Measurements from ENCODE around the gene ULK3.

The ULK3 gene

DNA sequence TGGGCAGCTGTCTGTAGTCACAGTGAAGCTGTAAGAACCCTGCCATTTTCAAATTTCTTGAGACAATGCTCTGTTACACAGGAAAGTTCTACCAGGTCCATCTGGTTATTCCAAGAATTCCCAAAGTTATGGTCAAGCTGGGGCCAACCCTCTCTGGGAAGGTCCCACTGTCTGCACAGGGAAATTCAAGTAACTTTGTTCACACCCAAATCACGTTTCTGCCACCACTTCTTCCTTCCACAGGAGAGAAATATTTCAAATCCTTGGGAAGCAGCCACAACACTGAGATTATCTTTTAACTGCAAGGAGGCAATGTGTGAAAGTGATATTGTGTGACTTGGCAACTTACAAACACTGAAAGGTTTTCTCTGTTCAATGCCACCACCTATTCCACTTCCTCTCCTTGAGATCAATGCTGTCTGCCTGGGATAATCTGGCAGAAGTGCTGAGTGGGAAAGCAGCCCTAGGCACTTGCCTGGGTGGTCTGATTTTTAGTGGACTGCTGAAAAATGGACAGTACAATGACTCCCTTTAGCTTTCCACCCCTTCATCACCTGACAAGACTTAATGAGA lies 24.6 kb upstream of the ULK3 start:
- no peak for DNase-seq

DNA sequence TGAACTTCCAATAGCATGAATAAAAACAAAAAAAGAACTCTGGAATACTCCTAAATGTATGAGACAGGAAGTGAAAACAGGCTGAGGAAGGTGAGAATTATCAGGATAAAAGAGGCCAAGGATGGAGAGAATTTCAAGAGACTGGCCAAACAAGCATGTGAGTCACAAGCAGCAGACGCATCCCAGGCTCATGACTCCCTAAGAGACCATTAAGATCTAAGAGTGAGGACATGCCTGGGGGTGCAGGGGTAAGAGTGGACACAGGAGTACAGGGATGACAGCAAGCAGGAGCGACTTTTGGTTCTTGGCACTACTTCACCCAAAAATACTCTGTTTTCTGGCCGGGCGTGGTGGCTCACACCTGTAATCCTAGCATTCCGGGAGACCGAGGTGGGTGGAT lies 23.1 kb upstream of the ULK3 start:
- DNase-seq, result no peak

DNA sequence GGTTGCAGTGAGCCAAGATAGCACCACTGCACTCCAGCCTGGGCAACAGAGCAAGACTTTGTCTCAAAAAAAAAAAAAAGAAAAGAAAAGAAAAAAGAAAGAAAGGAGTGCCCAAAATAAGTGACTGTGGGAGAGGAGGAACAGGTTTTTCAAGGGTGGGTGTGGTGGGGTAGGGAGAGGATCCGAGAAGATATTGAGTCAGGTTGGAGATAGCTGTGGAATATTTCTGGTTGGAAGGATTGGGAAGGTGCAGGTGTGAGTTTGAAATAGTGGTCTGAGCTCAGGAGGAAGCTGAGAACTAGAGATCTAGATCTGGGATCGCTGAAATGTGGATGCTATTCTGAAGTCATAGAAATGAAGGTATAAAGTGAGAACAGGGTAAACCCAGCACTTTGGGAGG lies 22.4 kb upstream of the ULK3 start:
- DNase-seq, result no peak

DNA sequence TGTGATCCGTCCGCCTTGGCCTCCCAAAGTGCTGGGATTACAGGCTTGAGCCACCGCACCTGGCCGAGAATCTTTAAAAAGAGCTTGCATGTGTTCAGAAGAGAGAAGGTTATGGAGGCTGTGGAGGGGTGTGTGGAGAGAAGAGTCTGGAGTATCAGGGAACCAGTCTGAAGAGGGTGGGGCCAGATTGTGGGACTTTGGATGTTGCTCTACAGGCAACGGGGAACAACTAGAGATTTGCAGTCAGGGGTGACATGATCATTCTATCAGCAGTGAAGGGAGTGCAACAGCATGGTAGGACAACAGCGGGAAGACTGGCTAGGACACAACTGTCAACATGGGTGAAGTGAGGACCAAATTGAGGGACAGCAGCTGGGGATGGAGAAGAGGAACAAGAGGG lies 21.3 kb upstream of the ULK3 start:
- no peak for DNase-seq

DNA sequence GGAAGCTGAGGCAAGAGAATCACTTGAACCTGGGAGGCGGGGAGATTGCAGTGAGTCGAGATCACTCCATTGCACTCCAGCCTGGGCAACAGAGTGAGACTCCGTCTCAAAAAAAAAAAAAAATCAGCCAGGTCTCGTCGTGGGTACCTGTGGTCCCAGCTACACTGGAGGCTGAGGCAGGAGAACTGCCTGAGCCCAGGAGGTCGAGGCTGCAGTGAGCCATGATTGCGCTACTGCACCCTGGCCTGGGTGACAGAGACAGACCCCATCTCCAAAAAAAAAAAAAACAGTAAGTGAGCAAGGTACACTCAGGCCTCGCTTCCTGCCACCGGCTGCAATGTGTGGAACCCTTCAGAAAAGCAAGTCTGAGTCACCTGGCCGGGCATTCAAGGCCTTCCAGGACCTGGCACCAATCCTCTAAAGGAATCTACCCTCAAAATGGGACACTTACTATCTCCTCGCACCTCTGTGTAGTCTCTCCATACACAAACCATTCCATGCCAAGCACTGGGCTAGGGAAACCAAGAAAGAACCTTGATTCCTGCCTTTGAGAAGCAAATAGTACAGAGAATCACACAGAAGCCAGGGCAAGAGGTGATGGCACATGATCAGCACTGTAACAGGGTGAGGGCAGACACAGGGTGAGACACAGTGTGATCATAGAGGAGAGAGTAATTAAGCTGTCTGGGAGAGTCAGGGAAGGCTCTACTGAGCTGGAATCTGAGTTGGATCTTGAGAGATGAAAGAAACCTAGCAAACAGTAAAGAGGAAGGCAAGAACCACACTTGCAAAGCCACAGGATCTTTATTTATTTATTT lies 20.5 kb upstream of the ULK3 start:
- peak; percentile 36 for DNase-seq

DNA sequence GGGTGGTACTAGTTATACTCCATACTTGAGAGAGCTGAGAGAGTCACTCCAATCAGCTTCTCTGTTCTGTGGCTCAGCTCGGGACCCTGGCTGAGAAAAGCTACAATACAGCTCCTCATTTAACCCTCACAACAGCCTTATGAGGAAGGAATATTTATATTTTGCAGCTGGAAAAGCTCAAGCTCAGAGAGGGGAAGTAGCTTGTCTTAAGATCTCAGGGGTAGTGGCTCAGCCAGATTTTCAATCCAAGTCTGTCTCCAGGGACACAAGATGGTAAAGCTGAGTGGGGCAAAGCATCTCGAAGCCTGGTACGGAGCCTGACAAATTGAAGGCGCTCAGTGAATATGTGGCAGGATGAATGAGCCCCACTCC lies 15.4 kb upstream of the ULK3 start:
- no peak for DNase-seq

DNA sequence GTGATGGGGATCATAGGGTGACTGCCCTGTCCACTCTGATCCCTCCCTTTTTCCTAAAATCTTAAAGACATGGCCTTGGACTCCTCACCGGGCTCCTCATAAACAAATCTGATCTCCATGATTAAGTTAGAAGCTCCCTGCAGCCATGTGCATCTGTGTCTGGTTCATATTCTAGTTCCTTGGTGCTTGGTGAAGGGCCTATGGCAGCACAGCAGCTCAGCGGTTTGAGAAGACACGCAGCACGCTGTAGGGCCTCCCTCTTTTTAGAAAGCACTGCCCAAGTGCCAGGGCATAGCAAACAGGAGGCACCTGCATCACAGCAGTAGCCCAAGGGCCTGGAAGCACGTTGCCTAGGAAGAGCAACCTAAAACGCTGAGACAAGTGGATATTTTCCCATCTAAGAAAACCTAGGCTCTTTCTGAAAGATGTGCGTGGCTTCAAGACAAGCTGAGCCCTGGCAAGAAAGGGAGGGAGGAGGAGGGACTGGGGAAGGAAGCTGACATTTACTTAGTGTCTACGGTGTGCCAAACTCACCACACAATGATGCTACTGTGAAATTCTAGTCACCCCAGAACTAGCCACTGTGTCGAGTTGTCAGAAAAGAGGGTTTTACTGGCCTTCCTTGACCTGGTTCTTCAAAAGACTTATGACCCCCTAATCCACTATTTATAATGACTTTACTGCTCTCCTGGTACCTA lies 14.9 kb upstream of the ULK3 start:
- no peak for DNase-seq

DNA sequence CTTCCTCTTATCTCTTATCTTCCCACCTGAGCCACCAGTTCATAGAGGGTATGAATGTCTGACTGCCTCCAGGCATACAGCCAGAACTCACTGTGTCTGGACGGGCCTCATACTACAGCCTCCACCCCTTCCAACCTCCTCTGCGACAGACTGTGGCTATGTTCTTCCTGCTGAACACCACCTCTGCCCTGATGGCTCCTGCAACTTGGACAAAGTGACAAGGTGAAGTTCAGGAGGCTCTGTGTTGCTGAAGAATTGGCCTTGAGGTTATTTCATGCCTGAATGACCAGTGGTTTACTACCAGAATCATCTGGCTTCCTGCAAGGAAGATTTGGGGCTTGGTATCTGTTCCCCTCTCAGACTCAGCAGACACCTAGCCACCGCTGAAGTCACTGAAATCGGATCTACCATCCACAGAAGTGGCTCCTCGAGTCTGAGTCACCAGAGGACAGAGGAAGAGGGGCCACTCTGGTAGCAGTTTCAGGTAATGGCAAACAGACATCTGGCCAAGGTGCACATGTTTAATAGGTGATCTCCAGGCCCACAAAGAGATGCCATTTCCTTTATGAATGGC lies 14.2 kb upstream of the ULK3 start:
- DNase-seq, result no peak

DNA sequence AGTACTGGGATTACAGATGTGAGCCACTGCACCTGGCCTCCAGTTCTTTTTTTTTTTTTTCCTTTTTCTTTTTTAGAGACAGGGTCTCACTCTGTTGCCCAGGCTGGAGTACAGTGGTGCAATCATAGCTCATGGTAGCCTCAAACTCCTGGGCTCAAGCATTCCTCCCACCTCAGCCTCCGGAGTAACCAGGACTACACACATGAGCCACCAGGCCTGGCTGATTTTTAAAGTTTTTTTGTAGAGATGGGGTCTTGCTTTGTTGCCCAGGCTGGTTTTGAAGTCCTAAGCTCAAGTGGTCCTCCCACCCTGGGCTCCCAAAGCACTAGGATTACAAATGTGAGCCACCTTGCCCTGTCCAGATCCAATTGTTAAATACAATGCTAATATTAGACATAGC lies 13.6 kb upstream of the ULK3 start:
- DNase-seq, result no peak

DNA sequence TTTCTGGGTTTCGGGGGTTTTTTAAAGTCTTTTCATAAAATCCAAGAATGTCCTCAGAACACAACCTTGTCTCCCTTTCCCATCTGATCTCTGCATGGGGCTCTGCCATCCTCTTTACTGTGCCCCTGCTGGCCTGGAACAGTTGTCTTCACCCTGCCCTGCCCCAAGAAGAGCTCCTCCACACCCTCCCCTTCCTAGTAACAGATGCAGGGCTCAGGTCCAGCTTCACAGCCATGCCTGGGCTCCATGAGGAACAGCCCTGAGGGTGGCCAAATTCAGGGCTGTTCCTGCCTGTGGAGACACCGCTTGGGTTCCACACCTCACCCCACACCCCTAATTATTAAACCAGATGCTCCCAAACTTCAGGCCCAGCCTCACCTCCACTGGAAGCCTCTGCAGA lies 12.9 kb upstream of the ULK3 start:
- DNase-seq, result no peak

DNA sequence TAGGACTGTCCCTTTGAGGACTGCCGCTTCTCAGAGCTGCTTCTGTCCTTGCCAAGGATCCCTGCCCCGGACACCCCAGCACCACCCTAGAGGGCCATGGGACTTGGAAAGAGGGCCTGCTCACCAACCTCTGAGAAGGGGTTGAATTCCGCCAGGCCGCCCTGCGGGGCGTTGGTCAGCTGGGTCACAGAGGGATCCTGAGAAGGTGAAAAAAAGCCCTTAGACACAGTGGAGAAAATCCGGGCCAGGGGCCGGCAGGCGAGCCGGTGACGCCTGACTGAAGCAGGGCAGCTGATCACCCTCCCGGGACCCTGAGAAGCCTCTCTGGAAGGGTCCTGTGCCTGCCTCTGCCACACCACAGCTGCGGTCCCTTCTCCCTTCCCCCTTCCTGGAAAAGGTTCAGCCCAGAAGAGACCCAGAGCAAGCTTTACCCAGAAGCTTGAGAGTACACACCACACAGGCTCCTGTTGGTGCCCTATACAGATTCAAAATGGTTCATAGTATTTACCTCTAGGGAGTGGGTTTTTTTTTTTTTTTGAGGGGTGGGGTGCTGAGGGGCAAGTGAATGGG lies 11.6 kb upstream of the ULK3 start:
- no peak for DNase-seq

DNA sequence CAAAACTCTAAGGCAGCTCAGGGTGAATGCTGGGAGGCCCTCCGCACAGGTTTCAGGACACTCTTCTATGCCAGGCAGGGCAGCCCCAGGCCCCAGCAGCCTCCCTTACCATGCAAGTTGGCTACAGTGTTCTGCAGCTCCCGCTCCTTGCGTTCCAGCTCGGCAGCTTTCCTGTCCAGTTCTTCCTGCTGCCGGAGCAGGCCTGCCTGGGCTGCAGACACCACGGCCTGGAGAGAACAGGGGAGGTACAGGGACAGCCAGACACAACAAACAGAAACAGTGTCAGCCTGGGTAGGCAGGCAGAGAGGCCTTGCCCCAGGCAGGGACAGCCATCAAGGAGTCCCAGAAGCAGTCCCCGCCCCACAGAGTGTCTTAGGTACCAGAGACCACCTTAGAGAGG lies 9.0 kb upstream of the ULK3 start:
- DNase-seq, result no peak

DNA sequence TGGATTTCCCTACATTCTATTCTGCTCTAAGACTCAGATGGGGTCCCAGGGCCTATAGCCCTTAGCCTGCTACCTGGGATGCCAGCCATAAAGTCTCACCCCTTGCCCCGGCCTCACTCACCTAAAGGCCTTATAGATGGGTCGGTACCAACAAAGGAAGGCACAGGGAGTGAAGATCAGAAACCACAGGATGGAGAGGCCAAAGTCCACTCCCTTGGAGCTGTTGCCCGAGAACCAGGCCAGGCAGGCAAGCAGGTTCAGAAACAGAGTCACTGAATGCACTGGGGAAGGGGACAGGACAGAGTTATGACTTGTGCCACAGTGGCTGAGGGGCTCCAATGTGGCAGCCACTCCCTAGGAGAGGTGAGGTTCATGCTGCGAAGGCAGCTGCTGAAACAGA lies 7.4 kb upstream of the ULK3 start:
- DNase-seq, result no peak

DNA sequence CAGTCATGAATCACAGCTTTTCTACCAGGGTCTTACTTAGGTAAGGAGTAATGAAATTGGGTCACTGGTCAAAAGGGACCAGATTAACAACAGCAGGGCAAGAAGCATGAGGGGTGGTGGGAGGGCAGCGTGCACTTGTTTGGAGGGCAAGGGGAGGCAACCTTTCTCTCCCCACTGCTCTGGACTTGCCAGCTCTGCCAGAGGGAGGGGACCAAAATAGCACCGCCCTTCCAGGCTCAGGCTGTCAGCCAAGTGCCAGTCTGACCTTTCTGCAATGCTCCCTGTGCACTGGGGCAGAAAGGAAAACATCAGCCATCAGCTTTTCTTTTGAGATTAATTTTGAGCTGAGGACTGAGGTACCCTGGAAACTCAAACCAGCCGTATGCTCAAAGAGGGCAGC lies 4.5 kb upstream of the ULK3 start:
- no peak for DNase-seq

DNA sequence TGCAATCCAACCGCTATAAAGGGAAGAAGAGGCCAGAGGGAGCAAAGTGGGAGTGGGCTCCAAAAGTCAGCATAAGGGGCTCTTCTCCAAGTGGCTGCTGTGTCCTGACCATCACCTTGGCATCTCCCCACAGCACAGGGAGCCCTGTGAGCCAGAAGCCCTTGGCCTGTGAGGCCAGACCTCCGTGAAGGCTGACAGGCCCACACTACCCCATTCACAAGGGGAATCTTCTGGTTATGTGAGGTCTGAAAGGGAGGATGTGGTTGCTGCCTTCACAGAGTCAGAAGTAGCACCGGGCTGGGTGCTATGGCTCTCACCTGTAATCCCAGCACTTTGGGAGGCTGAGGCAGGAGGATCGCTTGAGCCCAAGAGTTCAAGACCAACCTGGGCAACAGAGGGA lies 2.6 kb upstream of the ULK3 start:
- peak; percentile 61 for DNase-seq

DNA sequence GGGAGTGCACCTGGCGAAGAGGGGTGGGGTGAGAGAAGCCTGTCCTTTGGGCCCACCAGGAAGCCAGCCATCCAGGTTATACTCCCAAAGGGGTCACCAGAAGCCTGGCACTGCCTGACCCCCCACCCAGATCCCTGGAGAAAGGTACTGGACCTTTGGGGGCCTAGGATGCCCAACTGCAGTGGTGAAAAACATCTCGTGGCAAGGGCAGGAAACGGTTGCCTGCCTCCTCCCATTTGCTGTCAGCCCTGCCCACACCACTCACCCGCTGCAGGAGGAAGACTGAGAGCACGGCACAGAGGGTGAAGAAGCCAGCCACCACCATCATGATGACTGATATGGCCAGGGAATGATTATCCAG lies 2.2 kb upstream of the ULK3 start:
- peak; percentile 88 for DNase-seq

DNA sequence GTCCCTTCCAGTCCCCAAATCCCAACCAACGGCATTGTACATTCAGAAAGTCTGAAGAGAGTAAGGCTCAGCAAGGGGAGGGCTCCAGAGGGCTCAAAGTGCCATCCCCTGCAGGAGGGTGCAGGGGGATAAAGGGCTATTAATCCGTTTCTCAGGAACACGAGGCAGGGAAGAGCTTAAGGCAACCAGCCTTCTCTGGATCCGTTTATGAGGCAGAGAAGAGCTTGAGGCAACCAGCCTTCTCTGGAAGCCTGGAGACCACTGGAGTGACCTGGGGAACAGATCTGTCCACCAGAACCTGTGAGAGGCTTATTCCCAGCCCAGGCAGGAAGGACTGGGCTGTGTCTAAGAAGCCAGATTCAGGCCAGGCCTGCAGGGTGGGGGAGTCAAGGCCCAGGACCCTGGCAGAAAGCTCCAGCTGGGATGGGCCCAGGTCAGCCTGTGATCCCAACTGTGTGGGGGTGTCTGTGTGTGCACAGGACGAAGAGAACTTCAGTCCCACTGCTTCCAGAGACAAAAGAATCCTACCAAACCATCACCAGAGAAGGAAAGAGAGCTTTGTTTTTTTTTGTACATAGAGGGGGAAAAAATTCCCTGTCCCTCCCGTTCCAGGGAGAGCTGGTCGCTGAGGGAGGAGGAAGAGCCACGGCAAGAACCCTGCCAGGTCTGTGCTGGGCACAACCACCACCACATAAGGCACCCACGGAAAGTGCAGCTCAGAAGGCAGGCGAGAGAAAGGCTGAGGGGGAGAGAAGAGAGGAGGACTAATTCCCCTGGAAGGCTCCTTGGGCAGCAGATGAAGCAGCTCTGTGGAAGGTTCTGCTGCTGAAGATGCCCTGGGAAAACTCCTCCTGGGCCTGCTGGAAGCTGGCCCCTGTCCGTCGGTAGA lies 1.6 kb upstream of the ULK3 start:
- DNase-seq, result no peak

DNA sequence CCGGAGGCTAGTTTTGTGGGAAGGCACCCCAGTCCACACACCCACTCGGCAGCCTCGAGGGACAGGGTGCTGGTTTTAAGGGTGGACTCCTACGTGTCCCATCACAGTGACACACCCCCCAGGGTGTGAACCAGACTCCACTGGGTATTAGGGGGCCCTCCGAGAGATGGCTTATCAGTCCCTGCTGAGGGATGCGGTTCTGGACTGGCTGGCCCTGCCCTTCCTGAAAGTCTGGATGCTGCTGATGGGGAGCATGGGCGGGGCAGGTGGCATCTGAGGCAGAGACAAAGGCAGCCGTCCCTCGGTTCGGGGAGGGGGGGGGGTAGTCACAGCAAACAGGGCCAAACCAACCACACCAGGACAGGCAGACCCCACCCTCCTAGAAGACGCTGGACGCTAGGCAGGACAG lies 939 bp upstream of the ULK3 start:
- DNase-seq, result peak; percentile 29

DNA sequence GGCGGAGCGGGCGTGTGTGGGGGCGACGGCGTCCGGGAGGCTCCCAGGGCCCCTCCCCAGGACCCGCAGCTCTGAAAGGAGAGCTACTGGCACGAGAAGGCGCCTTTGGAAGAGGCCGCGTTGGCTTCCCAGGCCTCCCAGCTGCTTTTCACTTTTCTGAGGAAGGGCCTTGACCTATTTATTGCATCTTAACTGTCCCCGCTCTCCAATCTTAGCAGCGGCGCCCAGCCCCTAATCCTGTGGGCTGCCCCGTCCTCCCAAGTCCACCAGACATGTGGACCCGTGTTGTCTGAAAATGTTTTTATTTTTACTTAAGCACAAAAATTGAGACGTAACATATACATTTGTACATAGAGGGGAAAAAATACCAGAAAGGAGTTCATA lies 481 bp upstream of the ULK3 start:
- no peak for DNase-seq

DNA sequence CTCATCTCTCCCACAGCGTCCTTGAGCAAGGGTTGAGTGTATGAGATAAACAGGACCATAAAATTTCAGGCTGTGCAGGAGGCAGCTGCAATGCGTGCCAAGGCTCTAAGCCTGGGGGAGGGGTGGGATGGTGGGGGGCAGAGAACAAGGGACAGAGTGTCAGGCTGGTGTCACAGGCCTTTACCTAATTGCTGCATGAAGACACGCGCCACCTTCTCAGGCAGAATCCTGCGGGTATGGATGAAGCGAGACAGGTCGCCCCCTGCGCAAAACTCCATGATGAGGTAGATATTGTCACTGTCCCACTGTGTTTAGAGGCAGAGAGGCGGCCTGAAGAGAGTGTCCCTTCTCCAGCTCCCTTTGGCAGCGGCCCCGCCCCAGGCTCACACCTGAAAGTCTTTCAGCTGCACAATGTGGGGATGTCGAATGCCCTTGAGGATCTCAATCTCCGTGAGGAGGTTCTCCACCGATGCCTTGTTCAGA lies 1.0 kb downstream of the ULK3 start:
- DNase-seq, result no peak

DNA sequence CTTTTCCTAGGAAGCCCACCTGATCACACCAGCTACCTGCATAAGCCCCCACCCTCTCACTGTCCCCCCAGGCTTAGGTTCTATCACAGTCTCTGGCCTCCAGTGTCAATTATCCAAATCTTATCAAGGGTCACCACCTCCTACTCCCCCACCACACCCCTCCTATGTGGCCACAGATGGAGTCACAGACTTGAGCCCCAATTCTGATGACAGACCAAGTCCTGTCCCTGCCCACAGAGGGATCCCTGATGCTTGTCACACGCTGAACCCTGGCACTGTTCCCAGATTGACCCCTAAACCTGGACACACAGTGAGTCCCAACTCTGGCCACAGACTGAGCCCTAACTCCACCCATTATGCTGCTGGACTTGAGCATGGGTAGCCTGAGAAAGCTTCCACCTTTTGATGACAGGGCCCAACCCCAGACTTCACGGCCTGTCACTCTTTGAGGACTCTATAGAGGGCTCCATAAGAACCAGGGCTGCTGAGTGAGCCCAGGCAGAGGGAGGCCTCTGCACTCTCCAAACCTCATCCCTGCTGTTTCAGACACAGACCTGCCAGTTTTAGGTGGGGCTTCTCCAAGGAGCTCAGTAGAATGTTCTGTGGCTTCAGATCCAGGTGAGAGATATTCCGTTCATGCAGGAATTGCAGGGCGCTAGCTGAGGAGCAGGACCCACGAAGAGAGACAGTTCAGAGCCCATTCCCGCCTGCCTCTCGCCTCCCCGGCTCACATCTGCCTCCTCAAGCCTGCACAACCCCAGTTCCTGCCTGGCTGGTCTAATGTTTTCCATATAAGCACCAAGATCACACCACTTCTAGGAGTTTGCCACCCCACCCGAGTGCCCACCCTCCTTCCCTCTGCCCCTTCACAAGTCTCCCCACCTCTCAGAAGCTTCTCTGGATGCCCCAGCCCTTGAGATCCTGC lies 1.8 kb downstream of the ULK3 start:
- no peak for DNase-seq
